8988T (cell line): ENCODE data around the gene DLG2.
A peak's percentile ranks its signal among the peaks of the same experiment; 100 is the strongest.
"Not testable (repeated sequence)": the region's sequence is repeated elsewhere in the genome, so short reads cannot be mapped to it uniquely, and the experiment has no call there.

Source experiments
- DNase-seq: peaks from one replicate; pipeline ENCODE4 v3.0.0; 2011

DLG2 gene

DNA sequence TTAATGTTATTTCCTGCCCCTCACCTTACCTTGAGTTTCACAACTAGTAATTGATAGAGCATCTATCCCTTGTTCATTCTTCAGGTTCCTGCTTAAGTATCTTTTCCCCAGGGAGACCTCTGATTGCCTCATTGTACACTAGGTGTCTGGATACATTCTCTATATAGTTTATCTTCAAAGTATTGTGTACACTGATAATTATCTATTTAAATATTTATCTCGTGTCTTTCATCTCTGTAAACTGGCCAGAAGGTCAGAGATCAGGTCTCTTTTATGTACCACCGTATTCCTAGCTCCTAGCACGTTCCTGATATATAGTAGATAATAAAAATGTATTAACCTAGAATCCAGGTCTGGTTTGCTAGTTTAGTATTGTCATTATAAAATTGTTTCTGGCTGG, 7.6 kb upstream of the DLG2 start:
- no peak for DNase-seq

DNA sequence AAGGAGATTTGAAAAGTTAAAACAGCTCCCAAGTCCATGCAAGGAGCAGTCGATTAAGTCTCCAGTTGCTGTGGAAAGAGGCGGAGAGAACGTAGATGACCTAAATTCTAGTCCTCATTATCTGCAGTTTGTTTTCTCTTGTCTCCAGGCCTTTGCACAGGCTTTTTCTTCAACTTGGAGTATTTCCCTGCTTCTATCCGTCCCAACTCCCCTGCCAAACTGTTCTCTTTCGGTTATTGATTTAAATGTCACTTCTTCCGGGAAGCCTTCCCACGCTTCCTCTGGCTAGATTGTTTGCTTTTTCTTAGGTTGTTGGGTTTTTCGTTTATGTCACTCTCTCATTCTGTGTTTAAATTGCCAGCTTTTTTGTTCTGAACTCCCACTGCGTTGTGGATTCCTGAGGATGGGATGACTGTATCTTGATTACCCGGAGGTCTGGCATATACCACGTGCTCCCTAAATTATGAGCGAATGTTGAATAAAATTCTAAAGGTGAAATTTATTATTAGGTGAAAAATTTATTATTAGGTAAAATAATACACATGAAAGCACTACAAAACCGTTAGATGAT, 1.7 kb upstream of the DLG2 start:
- DNase-seq: no peak

DNA sequence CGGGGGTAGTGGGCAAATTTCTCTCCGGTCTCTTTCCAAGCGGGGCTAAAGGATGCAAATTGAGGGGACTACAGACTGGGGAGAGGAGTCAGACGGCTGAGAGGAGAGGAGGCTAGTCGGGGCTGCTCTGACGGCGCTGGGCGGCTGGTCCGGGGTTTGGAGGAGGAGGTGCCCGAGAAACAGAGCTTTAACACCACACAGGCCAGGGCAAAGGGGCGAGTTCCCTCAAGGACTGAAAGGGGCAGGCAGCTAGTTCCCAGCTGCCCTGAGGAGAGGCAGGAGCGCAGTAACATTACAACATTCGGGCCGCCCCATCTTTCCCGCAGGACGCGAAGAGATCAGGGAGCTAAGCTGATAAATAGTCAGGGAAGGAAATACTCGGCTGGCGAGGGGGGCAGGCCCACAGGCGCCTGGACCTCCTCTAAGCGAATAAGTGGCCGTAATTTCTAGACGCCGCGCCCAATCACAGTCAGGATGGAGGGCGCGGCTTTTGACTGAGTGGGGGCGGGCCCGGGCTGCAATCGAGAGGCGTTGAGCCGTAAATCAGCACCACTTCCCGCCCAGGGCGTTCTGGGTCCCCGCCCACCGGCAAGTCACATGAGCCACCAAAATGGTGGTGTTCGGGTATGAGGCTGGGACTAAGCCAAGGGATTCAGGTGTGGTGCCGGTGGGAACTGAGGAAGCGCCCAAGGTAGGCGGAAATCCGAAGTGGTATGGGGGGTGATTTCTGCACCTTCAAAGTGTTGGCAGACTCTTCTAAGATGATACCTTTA, 1.0 kb upstream of the DLG2 start, which contains the start of gene TMEM126B:
Gene TMEM126B, plus strand, starts transcription at position 596 of the 773 bp plus-strand sequence. Its CDS starts 15 bp downstream, at position 611.
- DNase-seq: peak; percentile 43

DNA sequence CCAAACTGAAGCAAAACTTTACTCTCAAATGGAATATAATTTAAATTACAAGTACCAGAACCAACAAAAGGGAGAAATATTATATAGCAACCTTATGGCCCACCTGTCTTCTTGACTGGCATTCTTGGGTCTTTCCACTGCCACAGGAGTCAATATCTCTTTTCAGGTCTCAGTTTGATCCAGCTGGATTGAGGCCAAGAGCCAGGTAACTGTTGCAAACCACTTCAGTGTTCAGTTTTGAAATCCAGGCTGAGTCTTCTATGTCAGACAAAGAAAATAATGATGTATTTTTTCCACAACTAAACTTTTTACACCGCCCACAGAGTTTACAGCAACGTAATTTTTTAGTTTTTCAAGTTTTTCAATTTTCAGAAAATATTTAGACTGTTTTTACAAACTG, 648 bp downstream of the DLG2 start:
- DNase-seq: no peak

DNA sequence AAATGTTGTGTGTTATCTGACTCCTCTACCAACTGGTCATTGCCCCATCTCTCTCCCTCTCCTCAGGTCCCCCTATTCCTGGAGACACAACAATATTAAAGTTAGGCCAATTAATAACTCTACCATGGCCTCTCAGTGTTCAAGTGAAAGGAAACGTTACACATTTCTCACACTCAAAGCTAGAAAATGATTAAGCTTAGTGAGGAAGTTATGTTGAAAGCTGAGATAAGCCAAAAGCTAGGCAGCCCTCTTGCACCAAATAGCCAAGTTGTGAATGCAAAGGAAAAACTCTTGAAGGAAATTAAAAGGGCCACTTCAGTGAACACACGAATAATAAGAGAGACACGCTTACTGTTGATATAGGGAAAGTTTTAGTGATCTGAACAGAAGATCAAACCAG, 6.9 kb downstream of the DLG2 start:
- no peak for DNase-seq

DNA sequence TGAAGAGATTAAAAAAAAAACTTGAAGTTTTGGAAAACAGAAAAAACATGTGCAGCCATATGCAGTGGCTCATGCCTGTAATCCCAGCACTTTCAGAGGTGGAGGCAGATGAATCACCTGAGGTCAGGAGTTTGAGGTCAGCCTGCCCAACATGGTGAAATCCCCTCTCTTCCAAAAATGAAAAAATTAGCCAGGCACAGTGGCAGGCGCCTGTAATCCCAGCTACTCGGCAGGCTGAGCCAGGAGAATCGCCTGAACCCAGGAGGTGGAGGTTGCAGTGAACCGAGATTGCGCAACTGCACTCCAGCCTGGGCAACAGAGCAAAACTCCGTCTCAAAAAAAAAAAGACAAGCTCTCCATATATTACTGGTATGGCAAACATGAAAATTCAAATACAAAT, 7.6 kb downstream of the DLG2 start:
- DNase-seq: no peak

GRCh38 chr11:85611643-85612042, 15.5 kb downstream of the DLG2 start:
- not testable (repeated sequence) for DNase-seq

DNA sequence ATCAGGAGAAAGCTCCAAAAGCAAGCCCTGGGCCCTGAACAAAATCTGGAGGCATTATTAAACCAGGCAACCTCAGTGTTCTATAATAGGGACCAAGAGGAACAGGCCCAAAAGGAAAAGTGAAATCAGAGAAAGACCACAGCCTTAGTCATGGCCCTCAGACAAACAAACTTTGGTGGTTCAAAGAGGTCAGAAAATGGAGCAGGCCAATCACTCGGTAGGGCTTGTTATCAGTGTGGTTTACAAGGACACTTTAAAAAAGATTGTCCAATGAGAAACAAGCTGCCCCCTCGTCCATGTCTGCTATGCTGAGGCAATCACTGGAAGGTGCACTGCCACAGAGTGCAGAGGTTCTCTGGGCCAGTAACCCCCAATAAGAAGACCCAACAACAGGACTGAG, 17.9 kb downstream of the DLG2 start:
- DNase-seq: not testable (repeated sequence)

DNA sequence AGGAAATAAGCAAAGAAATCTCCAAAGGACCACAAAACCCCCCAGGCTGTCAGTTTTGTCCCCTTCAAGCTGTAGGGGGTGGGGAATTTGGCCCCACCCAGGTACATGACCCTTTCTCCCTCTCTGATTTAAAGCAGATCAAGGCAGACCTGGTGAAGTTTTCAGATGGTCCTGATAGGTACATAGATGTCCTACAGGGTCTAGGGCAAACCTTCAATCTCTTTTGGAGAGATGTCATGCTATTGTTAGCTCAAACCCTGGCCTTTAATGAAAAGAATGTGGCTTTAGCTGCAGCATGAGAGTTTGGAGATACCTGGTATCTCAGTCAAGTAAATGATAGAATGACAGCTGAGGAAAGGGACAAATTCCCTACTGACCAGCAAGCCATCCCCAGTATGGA, 18.5 kb downstream of the DLG2 start:
- not testable (repeated sequence) for DNase-seq

GRCh38 chr11:85606237-85606636, 20.9 kb downstream of the DLG2 start:
- not testable (repeated sequence) for DNase-seq

- no peak for DNase-seq
Measured at GRCh38 chr11:85603220-85603619, 23.9 kb downstream of the DLG2 start.

- DNase-seq: no peak
Measured at GRCh38 chr11:85602526-85603213, 24.5 kb downstream of the DLG2 start.

- DNase-seq: no peak
Measured at GRCh38 chr11:85599083-85599482, 28.1 kb downstream of the DLG2 start.

DNA sequence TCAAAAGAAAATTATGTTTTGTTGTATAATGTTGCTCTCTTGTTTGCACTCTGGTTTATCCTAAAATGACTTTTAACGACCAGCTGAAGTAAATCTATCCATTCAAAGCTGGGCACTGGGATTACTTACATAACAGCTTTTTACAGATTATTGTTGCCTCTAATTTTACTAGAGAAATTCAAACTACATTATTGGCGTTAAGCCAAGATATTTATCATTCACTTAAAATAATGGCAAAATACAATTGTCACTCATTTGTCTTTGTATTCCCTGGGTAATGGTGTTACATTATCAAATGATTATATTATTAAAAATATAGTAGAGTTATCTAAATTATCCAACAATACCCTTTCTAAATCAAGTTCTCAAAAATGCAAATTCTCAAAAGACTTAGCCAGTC, 30.3 kb downstream of the DLG2 start:
- DNase-seq: no peak

GRCh38 chr11:85595285-85595884, 31.8 kb downstream of the DLG2 start:
- DNase-seq: no peak

DNA sequence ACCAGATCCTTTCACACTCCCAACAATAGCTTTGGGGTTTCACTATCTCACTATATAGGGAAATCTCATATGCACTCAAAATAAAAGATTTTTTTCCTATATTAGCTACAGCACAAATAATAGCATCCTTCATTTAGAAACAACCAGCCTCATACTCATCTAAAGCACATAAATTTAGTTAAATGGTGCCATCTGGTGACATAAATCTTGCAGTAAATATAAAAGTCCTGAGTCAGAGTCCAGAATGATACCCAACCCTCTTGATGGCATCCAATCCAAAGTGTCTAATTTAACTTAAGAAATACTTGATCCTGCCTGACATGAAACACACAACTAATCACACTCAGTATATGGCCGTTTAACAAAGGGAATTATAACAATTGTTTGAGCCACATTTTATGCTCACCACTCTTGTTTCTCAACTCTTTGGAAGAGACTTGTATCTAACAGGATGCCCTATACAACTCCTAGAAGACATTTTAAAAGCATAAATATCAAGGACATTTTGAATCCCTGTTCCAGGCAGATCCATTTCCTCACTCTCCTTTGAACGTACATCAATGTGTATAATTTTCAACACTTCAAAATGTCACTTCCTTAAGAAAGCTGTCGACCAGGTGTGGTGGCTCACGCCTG, 36.2 kb downstream of the DLG2 start:
- DNase-seq: no peak

DNA sequence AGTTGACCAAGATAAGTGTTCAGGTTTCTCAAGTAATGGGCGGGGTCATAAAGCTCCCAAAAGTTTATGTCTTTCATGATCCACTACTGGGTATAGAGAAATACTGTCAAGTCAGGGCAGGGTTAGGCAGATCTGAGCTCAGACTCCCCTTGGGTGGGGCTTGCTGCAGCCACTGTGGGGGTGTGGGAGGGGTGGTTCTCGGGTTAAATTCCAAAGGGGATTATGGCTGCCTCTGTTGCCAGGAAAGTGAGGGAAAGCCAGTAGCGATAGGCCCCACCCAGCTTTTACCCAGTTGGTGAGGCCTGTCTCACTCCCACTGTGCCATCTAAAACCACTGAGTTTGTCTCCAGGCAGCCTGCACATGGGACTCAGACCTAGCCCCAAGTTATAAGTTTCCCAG, 37.8 kb downstream of the DLG2 start:
- DNase-seq: no peak

- DNase-seq: no peak
Measured at GRCh38 chr11:85582111-85582510, 45.0 kb downstream of the DLG2 start.

DNA sequence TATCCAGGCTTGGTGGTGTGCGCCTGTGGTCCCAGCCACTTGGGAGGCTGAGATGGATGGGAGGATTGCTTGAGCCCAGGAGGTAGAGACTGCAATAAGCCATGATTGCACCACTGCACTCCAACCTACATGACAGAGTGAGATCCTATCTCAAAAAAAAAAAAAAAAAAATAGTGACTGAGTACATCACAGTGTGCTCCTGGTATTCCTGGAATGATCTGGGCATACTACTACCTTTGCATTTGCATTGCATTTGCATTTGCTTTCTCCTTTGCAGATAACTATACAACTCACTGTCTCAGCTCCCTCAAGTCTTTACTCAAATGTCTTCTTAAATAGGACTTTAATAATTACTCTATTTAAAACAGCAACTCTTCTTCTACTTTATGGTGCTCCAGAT, 51.8 kb downstream of the DLG2 start:
- DNase-seq: no peak

GRCh38 chr11:85572056-85572455, 55.1 kb downstream of the DLG2 start:
- DNase-seq: no peak

DNA sequence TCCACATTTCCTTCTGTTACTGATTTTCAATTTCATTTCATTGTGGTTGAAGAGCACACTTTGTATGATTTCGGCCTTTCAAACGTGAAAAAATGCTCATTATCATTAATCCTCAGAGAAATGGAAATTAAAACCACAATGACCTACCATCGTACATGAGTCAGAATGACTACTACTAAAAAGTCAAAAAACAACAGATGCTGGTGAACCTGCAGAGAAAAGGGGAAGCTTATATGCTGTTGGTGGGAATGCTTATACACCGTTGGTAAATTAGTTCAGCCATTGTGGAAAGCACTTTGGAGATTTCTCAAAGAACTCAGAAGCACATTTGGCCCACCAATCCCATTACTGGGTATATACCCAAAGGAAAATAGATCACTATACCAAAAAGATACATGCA, 57.6 kb downstream of the DLG2 start:
- DNase-seq: no peak

DNA sequence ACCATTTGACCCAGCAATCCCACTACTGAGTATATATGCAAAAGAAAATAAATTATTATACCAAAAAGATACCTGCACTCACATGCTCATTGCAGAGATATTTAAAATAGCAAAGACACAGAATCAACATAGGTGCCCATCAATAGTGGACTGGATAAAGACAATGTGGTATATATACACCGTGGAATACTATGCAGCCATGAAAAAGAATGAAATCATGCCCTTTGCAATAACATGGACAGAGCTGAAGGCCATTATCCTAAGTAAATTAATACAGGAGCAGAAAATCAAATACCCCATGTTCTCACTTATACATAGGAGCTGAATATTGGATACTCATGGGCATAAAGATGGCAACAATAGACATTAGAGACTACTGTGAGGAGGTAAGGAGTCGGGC, 68.7 kb downstream of the DLG2 start:
- DNase-seq: no peak

GRCh38 chr11:85551881-85552280, 75.3 kb downstream of the DLG2 start:
- DNase-seq: no peak
